Measurements from ENCODE around the gene MAN2A2. TPM values are rescaled to one million over a fixed set of nuclear protein-coding genes. Genes with fewer than 3 reads are reported as not detected.

MAN2A2 gene
- total and polyA plus RNA-seq, 9 of the 15 experiments (the other 6 are each of a cell fraction or from before 2014, with no cell fraction given): 7.3 to 151 (median 43.4) TPM

DNA sequence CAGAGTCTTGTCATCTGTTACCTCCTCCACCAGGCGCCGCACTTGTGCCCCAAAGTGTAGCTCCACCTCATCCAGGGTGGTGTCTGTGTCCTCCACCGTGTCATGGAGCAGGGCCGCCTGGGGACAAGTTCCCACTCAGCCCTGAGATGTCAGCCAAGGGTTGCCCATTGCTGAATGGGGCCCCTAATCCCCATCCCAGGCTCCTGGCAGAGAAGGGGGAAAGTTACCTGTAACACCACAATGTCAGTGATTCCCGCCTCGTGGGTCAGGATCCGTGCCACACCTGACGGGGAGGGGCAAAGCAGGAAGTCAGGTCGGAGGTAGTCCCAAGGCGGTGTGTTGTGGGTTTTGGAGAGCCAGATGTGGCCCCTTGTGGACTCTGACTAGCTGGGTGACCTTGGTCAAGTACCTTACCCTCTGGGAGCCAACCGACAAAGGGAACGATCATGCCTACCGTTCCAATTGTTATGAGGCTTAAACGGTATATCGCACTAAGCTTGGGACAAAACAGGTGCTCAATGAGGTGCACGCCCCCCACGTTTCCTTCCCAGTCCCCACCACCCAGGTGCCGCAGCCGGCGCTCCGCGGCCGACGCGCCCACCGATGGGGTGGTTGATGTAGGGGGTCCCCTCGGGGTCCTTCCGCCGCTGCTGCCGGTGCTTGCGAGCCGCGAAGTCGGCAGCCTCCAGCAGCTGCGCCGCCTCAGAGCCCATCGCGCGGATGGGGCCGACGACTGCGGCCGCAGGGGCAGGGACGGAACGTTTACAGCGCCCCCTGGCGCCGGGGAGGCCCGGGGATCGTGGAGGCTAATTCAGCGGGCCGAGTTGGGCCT, 28.9 kb downstream of the MAN2A2 start, which contains the start of gene HDDC3:
Gene HDDC3 (minus strand): TSS at position 722 of the 832 bp plus-strand sequence. CDS start 9 bp downstream, at position 713.
- Histone ChIP-seq H3K9me3 (replicated peaks; ENCODE audit: control insufficient read depth, insufficient read depth, low read depth, low read length) (no peaks in the 10 kb centered on the region), H3K27ac (ENCODE audit: extremely low read depth, low read depth, low read length) (peak within 1 kb of the TSS; percentile 92), H2AFZ (ENCODE audit: low read depth, low read length) (peak within 1 kb of the TSS; percentile 94), H3K4me2 (ENCODE audit: insufficient read depth, low read length) (peak within 1 kb of the TSS; percentile 99), H3K4me1 (replicated peaks in 1 of 2; ENCODE audit: control insufficient read depth in 2 of 2, insufficient read depth in 2 of 2, low read length in 2 of 2) (peaks cover 44 to 69% of the 10 kb centered on the region in 2 experiments), H3K36me3 (ENCODE audit: control insufficient read depth, insufficient read depth, low read length) (peaks cover 16% of the 10 kb centered on the region), H4K20me1 (replicated peaks; ENCODE audit: control insufficient read depth, insufficient read depth, low read length) (no peaks in the 10 kb centered on the region), H3K27me3 (ENCODE audit: control insufficient read depth in 2 of 2, insufficient read depth in 2 of 2, low read length in 2 of 2) (no peaks in the 10 kb centered on the region), H3K79me2 (ENCODE audit: control insufficient read depth, insufficient read depth, low read length) (peaks cover 56% of the 10 kb centered on the region), H3K4me3 (peak within 1 kb of the TSS; percentile 66), H3K9ac (ENCODE audit: insufficient read depth in 1 of 2, low read depth in 2 of 2, low read length in 2 of 2) (peak within 1 kb of the TSS; percentile 85 to 96), H3K9me1 (ENCODE audit: control insufficient read depth, insufficient read depth, low read length) (no peaks in the 10 kb centered on the region)
- in situ Hi-C loops (cut with MboI) (no loop called here), intact Hi-C loops (cut with micrococcal nuclease) (loop anchor here (1.0 to 10.0 kb wide), 7 partner anchors 31 to 637 kb away; no protein-coding TSS in a partner anchor)
- FAIRE-seq: peak; percentile 51
- ATAC-seq: peak; percentile 74
- no TSS peak for BruUV-seq (replicated peaks)
- WGBS (ENCODE audit: insufficient coverage, low coverage, missing lambda C conversion rate): 1% methylated on average over 48 of the region's 52 CpGs
- DNase-seq (ENCODE audit: extremely low read depth in 1 of 4, low spot score in 3 of 4): peak; percentile 80 to 94 (median 86)
- CTCF ChIA-PET (ENCODE audit: low intra/inter-chr PET ratio): interaction anchor here (0.8 to 2.2 kb wide), 8 partner anchors 30 to 639 kb away, joined by 3 to 8 read pairs (median 4); no protein-coding TSS in a partner anchor
- POLR2A ChIA-PET: interaction anchor here (0.6 to 6.7 kb wide), 26 partner anchors 10 to 627 kb away, joined by 3 to 70 read pairs (median 4); partner anchors contain the start of gene MAN2A2
- TF ChIP-seq ZBTB7A (IDR thresholded peaks at IDR 0.05; ENCODE audit: borderline replicate concordance, control insufficient read depth, low read depth, low read length): peak; percentile 71; the same call in 1 of the 2 replicates
- no peak; the same call in 1 of the 2 replicates for TF ChIP-seq ZFP30 (CRISPR knock-in tag; IDR thresholded peaks at IDR 0.05; ENCODE audit: borderline replicate concordance)
- TF ChIP-seq ZNF124 (CRISPR knock-in tag; IDR thresholded peaks at IDR 0.05): no peak
- TF ChIP-seq NFYB (IDR thresholded peaks at IDR 0.05; ENCODE audit: extremely low read depth, insufficient read length): no peak
- TF ChIP-seq, protein P1, sequence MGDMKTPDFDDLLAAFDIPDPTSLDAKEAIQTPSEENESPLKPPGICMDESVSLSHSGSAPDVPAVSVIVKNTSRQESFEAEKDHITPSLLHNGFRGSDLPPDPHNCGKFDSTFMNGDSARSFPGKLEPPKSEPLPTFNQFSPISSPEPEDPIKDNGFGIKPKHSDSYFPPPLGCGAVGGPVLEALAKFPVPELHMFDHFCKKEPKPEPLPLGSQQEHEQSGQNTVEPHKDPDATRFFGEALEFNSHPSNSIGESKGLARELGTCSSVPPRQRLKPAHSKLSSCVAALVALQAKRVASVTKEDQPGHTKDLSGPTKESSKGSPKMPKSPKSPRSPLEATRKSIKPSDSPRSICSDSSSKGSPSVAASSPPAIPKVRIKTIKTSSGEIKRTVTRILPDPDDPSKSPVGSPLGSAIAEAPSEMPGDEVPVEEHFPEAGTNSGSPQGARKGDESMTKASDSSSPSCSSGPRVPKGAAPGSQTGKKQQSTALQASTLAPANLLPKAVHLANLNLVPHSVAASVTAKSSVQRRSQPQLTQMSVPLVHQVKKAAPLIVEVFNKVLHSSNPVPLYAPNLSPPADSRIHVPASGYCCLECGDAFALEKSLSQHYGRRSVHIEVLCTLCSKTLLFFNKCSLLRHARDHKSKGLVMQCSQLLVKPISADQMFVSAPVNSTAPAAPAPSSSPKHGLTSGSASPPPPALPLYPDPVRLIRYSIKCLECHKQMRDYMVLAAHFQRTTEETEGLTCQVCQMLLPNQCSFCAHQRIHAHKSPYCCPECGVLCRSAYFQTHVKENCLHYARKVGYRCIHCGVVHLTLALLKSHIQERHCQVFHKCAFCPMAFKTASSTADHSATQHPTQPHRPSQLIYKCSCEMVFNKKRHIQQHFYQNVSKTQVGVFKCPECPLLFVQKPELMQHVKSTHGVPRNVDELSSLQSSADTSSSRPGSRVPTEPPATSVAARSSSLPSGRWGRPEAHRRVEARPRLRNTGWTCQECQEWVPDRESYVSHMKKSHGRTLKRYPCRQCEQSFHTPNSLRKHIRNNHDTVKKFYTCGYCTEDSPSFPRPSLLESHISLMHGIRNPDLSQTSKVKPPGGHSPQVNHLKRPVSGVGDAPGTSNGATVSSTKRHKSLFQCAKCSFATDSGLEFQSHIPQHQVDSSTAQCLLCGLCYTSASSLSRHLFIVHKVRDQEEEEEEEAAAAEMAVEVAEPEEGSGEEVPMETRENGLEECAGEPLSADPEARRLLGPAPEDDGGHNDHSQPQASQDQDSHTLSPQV (IDR thresholded peaks at IDR 0.05): peak; percentile 34
- TF ChIP-seq CCNT2 (IDR thresholded peaks at IDR 0.05; ENCODE audit: borderline replicate concordance, extremely low read depth, insufficient read length, low read depth, low read length): peak; percentile 84
- TF ChIP-seq, protein P2, sequence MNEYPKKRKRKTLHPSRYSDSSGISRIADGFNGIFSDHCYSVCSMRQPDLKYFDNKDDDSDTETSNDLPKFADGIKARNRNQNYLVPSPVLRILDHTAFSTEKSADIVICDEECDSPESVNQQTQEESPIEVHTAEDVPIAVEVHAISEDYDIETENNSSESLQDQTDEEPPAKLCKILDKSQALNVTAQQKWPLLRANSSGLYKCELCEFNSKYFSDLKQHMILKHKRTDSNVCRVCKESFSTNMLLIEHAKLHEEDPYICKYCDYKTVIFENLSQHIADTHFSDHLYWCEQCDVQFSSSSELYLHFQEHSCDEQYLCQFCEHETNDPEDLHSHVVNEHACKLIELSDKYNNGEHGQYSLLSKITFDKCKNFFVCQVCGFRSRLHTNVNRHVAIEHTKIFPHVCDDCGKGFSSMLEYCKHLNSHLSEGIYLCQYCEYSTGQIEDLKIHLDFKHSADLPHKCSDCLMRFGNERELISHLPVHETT (CRISPR knock-in tag; conservative IDR thresholded peaks at IDR 0.05 in 1 of 2, IDR thresholded peaks at IDR 0.05 in 1 of 2): no peak
- TF ChIP-seq, protein P3, sequence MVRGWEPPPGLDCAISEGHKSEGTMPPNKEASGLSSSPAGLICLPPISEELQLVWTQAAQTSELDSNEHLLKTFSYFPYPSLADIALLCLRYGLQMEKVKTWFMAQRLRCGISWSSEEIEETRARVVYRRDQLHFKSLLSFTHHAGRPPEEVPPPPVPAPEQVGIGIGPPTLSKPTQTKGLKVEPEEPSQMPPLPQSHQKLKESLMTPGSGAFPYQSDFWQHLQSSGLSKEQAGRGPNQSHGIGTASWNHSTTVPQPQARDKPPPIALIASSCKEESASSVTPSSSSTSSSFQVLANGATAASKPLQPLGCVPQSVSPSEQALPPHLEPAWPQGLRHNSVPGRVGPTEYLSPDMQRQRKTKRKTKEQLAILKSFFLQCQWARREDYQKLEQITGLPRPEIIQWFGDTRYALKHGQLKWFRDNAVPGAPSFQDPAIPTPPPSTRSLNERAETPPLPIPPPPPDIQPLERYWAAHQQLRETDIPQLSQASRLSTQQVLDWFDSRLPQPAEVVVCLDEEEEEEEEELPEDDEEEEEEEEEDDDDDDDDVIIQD (CRISPR knock-in tag; IDR thresholded peaks at IDR 0.05): no peak
- TF ChIP-seq NEUROD1 (IDR thresholded peaks at IDR 0.05; ENCODE audit: borderline replicate concordance, low read depth, low read length, partially characterized antibody): peak; percentile 66
- no peak for TF ChIP-seq NFATC3 (IDR thresholded peaks at IDR 0.05)
- TF ChIP-seq TAF7 (tag; IDR thresholded peaks at IDR 0.05): peak; percentile 50; the same call in 1 of the 2 replicates
